GM10847 (cell line): Measurements from ENCODE around the gene PDE4D.

Experiments used
- POLR2A ChIP-seq: IDR thresholded peaks from 2 replicates; pipeline ENCODE4 v1.6.1; 2011; ENCODE audit not compliant: insufficient read length; ENCODE audit errors: extremely low read depth

PDE4D gene

GRCh38 chr5:59317023-59317773, 576.3 kb downstream of the PDE4D start:
- TF ChIP-seq POLR2A = no peak

GRCh38 chr5:59312223-59312622, 581.3 kb downstream of the PDE4D start:
- no peak for TF ChIP-seq POLR2A

- no peak for TF ChIP-seq POLR2A
These were observed 591.8 kb downstream of the PDE4D start for GRCh38 chr5:59301727-59302126.

- TF ChIP-seq POLR2A = no peak
These were observed 592.6 kb downstream of the PDE4D start for GRCh38 chr5:59300930-59301329.

GRCh38 chr5:59299006-59299405, 594.5 kb downstream of the PDE4D start:
- no peak for TF ChIP-seq POLR2A

GRCh38 chr5:59296317-59297264, 596.9 kb downstream of the PDE4D start:
- no peak for TF ChIP-seq POLR2A

GRCh38 chr5:59293700-59294099, 599.8 kb downstream of the PDE4D start:
- no peak for TF ChIP-seq POLR2A

GRCh38 chr5:59291941-59292340, 601.6 kb downstream of the PDE4D start:
- no peak for TF ChIP-seq POLR2A

GRCh38 chr5:59287884-59288283, 605.6 kb downstream of the PDE4D start:
- TF ChIP-seq POLR2A = no peak

GRCh38 chr5:59287361-59287760, 606.2 kb downstream of the PDE4D start:
- TF ChIP-seq POLR2A = no peak

- TF ChIP-seq POLR2A = no peak
These were observed 607.0 kb downstream of the PDE4D start for GRCh38 chr5:59286510-59286909.

- TF ChIP-seq POLR2A = no peak
These were observed 608.1 kb downstream of the PDE4D start for GRCh38 chr5:59285300-59286016.

GRCh38 chr5:59282726-59283125, 610.8 kb downstream of the PDE4D start:
- no peak for TF ChIP-seq POLR2A

- no peak for TF ChIP-seq POLR2A
These were observed 613.5 kb downstream of the PDE4D start for GRCh38 chr5:59279979-59280378.

GRCh38 chr5:59276917-59277372, 616.6 kb downstream of the PDE4D start:
- no peak for TF ChIP-seq POLR2A
